Liver (tissue), 9 donors: Measurements from ENCODE around the gene ZSCAN21. TPM values are rescaled to one million over a fixed set of nuclear protein-coding genes. Genes with fewer than 3 reads are reported as not detected.

Experiments used
- DNase-seq: peaks from one replicate; pipeline ENCODE4 v3.0.0-alpha.2; 2017; ENCODE audit warnings: low spot score
- H3K27ac ChIP-seq, 2 donors: one replicate each; pipeline ENCODE4 v1.7.0; 2013; ENCODE audit warnings: inconsistent platforms in 2 of 2, low read length in 2 of 2, control low read depth in 1 of 2, low read depth in 1 of 2, mild to moderate bottlenecking in 1 of 2
- H3K27me3 ChIP-seq, 4 donors: one replicate each; pipeline versions ENCODE4 v1.6.1 to v1.7.0; 2013; ENCODE audit warnings: low read length in 3 of 4, inconsistent platforms in 1 of 4, mild to moderate bottlenecking in 1 of 4, moderate library complexity in 1 of 4; ENCODE audit not compliant: control insufficient read depth in 4 of 4, insufficient read depth in 4 of 4
- H3K36me3 ChIP-seq, 4 donors: one replicate each; pipeline versions ENCODE4 v1.6.1 to v1.7.0; 2013; ENCODE audit warnings: low read length in 3 of 4, mild to moderate bottlenecking in 3 of 4, low read depth in 1 of 4, moderate library complexity in 1 of 4; ENCODE audit not compliant: control insufficient read depth in 4 of 4, insufficient read depth in 3 of 4
- H3K4me1 ChIP-seq, 4 donors: one replicate each; pipeline versions ENCODE4 v1.6.1 to v1.7.0; 2013; ENCODE audit warnings: low read length in 3 of 4, mild to moderate bottlenecking in 3 of 4, moderate library complexity in 1 of 4; ENCODE audit not compliant: control insufficient read depth in 4 of 4, insufficient read depth in 4 of 4
- H3K4me3 ChIP-seq, 3 donors: one replicate each; pipeline versions ENCODE4 v1.6.1 to v1.7.0; 2013; ENCODE audit warnings: low read length in 3 of 3, control low read depth in 1 of 3, low read depth in 1 of 3, mild to moderate bottlenecking in 1 of 3
- H3K9ac ChIP-seq, 2 donors: one replicate each; pipeline ENCODE4 v1.7.0; 2013; ENCODE audit warnings: low read length in 2 of 2, mild to moderate bottlenecking in 2 of 2, moderate library complexity in 2 of 2, control low read depth in 1 of 2, low read depth in 1 of 2
- H3K9me3 ChIP-seq, 4 donors: one replicate each; pipeline versions ENCODE4 v1.6.1 to v1.7.0; 2013; ENCODE audit warnings: low read length in 3 of 4; ENCODE audit not compliant: control insufficient read depth in 4 of 4
- EGR1 ChIP-seq, 2 donors: IDR thresholded peaks; 2 replicates each; pipeline ENCODE4 v1.6.1; 2016 to 2018; ENCODE audit warnings: antibody characterized with exemption in 2 of 2, low read depth in 2 of 2
- FOXA1 ChIP-seq: IDR thresholded peaks from 2 replicates; pipeline ENCODE4 v1.6.1; 2016; ENCODE audit warnings: antibody characterized with exemption
- FOXA2 ChIP-seq: IDR thresholded peaks from 2 replicates; pipeline ENCODE4 v1.6.1; 2016; ENCODE audit warnings: antibody characterized with exemption
- GABPA ChIP-seq, 2 donors: IDR thresholded peaks in 1 of 2; conservative IDR thresholded peaks in 1 of 2; 2 replicates each; pipeline ENCODE4 v1.6.1; 2016; ENCODE audit warnings: antibody characterized with exemption in 2 of 2, mild to moderate bottlenecking in 1 of 2, moderate library complexity in 1 of 2
- HNF4A ChIP-seq, 2 donors: conservative IDR thresholded peaks; 2 replicates each; pipeline ENCODE4 v1.6.1; 2016; ENCODE audit warnings: antibody characterized with exemption in 2 of 2, mild to moderate bottlenecking in 2 of 2
- HNF4G ChIP-seq: IDR thresholded peaks from 2 replicates; pipeline ENCODE4 v1.6.1; 2016; ENCODE audit warnings: antibody characterized with exemption
- JUND ChIP-seq, 2 donors: IDR thresholded peaks; 2 replicates each; pipeline ENCODE4 v1.6.1; 2016; ENCODE audit warnings: antibody characterized with exemption in 2 of 2
- NR2F2 ChIP-seq: IDR thresholded peaks from 2 replicates; pipeline ENCODE4 v1.6.1; 2016; ENCODE audit warnings: antibody characterized with exemption
- RAD21 ChIP-seq, 2 donors: IDR thresholded peaks; 2 replicates each; pipeline ENCODE4 v1.6.1; 2016; ENCODE audit warnings: antibody characterized with exemption in 2 of 2, mild to moderate bottlenecking in 2 of 2
- RXRA ChIP-seq, 2 donors: IDR thresholded peaks; 2 replicates each; pipeline ENCODE4 v1.6.1; 2017 to 2018; ENCODE audit warnings: antibody characterized with exemption in 2 of 2, mild to moderate bottlenecking in 1 of 2
- TAF1 ChIP-seq: conservative IDR thresholded peaks from 2 replicates; pipeline ENCODE4 v1.6.1; 2016; ENCODE audit warnings: antibody characterized with exemption, mild to moderate bottlenecking
- YY1 ChIP-seq: IDR thresholded peaks from 2 replicates; pipeline ENCODE4 v1.6.1; 2016; ENCODE audit warnings: antibody characterized with exemption, mild to moderate bottlenecking
- ZBTB33 ChIP-seq: IDR thresholded peaks from 2 replicates; pipeline ENCODE4 v1.6.1; 2016; ENCODE audit warnings: antibody characterized with exemption
- WGBS: extraction: QIAGEN DNeasy Blood & Tissue Kit; methylation state at CpG from one replicate; pipeline ENCODE4 v1.1.7; 2013; 5-methylcytosine and 5-hydroxymethylcytosine counted together
- polyA plus RNA-seq, 2 donors: library from polyadenylated mRNA; stranded (reverse) in 1 of 2; unstranded in 1 of 2; fragments of 200-250 nt in 1 of 2; fragments of >200 nt in 1 of 2; fragmentation: Nextera tagmentation in 1 of 2; extraction: Ambion mirVana in 1 of 2; gene quantifications; one replicate each; pipeline versions ENCODE4 v1.2.1 to v1.2.3, GENCODE V29; 2013 to 2015
- total RNA-seq, 2 donors: library from RNA; depleted of rRNA; stranded (reverse); fragments of >200 nt; gene quantifications; one replicate each; pipeline ENCODE4 v1.2.3, GENCODE V29; 2014
- TF ChIP-seq, protein P1 (sequence below): IDR thresholded peaks from 2 replicates; pipeline ENCODE4 v1.6.1; 2016; ENCODE audit warnings: antibody characterized with exemption
- TF ChIP-seq, protein P2 (sequence below): IDR thresholded peaks from 2 replicates; pipeline ENCODE4 v1.6.1; 2016; ENCODE audit warnings: antibody characterized with exemption, mild to moderate bottlenecking
- donor health status: healthy.
- donor health status: healthy.
- donor health status: healthy.
- donor health status: healthy.
- donor health status: healthy.

ZSCAN21 gene
- total and polyA plus RNA-seq, 4 donors, result 4.6 to 8.6 (median 6.9) TPM

DNA sequence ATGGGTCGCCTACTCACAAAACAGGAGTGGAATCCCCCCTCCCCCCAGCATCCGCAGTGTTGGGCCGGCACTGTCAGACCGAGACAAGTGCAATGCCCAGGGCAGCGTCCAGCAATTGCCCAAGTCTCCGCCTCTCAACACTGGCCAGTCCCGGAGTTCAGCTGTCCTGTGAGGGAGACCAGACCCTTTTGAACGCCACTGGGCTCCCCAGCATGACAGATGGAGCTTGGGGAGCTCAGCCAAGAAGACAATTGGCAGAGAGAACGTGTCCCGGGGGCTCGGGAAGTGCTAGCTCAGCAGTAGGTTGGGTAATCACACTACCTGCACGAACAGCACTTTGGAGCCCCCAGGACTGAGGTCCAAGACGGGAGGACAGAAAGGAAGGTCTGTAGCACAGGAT lies 43.9 kb downstream of the ZSCAN21 start:
- Histone ChIP-seq H3K9me3 (no peaks in the 10 kb centered on the region), H3K9ac (no peak overlapping the region), H3K27me3 (no peaks in the 10 kb centered on the region), H3K36me3 (peaks cover 33 to 79% (median 56%) of the 10 kb centered on the region in 4 donors), H3K4me1 (peaks cover 4 to 16% (median 9%) of the 10 kb centered on the region in 4 donors), H3K4me3 (no peak overlapping the region), H3K27ac (no peak overlapping the region)
- WGBS, result 54% methylated on average over 13 of the region's 13 CpGs
- TF ChIP-seq RXRA (IDR thresholded peaks at IDR 0.05) (no peak), JUND (IDR thresholded peaks at IDR 0.05) (no peak), ZBTB33 (no peak)
- TF ChIP-seq, protein P1, sequence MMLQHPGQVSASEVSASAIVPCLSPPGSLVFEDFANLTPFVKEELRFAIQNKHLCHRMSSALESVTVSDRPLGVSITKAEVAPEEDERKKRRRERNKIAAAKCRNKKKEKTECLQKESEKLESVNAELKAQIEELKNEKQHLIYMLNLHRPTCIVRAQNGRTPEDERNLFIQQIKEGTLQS, result no peak
- no peak for DNase-seq

GRCh38 chr7:100093925-100094486 lies 44.4 kb downstream of the ZSCAN21 start:
- no peak overlapping the region for H3K4me3 ChIP-seq

DNA sequence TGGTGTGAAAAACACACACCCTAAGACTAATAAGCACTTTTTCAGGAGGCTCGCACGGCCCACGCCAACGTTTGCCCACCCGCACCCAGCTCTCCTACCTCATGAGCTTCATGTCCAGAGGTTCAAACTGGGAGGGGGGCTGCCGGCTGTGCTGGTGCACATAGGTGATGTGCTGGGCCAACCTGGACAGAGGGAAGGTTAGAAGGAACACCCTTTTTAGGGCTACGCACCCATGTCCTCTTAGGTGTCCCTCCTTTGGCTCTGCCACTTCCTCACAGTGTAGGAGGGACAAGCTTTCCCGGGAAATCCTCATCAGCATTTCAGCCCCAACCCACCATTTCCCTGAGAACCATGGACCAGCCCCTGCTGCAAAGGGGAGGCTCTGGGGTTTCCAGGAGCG lies 45.7 kb downstream of the ZSCAN21 start:
- no peaks in the 10 kb centered on the region for H3K27me3 ChIP-seq
- peaks cover 0 to 17% (median 12%) of the 10 kb centered on the region in 4 donors for H3K4me1 ChIP-seq
- peaks cover 34 to 89% (median 63%) of the 10 kb centered on the region in 4 donors for H3K36me3 ChIP-seq
- no peak overlapping the region for H3K4me3 ChIP-seq
- no peak for DNase-seq
- no peak overlapping the region for H3K9ac ChIP-seq
- no peak overlapping the region for H3K27ac ChIP-seq
- 85% methylated on average over 9 of the region's 9 CpGs for WGBS
- no peaks in the 10 kb centered on the region for H3K9me3 ChIP-seq
- TF ChIP-seq TAF1 (no peak), RAD21 (IDR thresholded peaks at IDR 0.05) (no peak), YY1 (no peak), FOXA2 (no peak), ZBTB33 (no peak)
- TF ChIP-seq, protein P1, result no peak
- TF ChIP-seq, protein P2, sequence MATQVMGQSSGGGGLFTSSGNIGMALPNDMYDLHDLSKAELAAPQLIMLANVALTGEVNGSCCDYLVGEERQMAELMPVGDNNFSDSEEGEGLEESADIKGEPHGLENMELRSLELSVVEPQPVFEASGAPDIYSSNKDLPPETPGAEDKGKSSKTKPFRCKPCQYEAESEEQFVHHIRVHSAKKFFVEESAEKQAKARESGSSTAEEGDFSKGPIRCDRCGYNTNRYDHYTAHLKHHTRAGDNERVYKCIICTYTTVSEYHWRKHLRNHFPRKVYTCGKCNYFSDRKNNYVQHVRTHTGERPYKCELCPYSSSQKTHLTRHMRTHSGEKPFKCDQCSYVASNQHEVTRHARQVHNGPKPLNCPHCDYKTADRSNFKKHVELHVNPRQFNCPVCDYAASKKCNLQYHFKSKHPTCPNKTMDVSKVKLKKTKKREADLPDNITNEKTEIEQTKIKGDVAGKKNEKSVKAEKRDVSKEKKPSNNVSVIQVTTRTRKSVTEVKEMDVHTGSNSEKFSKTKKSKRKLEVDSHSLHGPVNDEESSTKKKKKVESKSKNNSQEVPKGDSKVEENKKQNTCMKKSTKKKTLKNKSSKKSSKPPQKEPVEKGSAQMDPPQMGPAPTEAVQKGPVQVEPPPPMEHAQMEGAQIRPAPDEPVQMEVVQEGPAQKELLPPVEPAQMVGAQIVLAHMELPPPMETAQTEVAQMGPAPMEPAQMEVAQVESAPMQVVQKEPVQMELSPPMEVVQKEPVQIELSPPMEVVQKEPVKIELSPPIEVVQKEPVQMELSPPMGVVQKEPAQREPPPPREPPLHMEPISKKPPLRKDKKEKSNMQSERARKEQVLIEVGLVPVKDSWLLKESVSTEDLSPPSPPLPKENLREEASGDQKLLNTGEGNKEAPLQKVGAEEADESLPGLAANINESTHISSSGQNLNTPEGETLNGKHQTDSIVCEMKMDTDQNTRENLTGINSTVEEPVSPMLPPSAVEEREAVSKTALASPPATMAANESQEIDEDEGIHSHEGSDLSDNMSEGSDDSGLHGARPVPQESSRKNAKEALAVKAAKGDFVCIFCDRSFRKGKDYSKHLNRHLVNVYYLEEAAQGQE, result no peak

More at GRCh38 chr7:100093925-100094486, 44.4 kb downstream of the ZSCAN21 start:
- no peak overlapping the region for H3K9ac ChIP-seq
- H3K4me1 ChIP-seq, result peaks cover 4 to 16% (median 10%) of the 10 kb centered on the region in 4 donors
- TF ChIP-seq HNF4A (conservative IDR thresholded peaks at IDR 0.05) (no peak), FOXA2 (no peak), EGR1 (IDR thresholded peaks at IDR 0.05; ENCODE audit: low read depth in 2 of 2) (no peak), NR2F2 (no peak), RAD21 (IDR thresholded peaks at IDR 0.05) (no peak), HNF4G (no peak), GABPA (IDR thresholded peaks at IDR 0.05 in 1 of 2, conservative IDR thresholded peaks at IDR 0.05 in 1 of 2) (no peak), ZBTB33 (no peak), FOXA1 (no peak)
- TF ChIP-seq, protein P1, result no peak
- WGBS, result 86% methylated on average over 16 of the region's 16 CpGs
- H3K9me3 ChIP-seq, result no peaks in the 10 kb centered on the region
- DNase-seq, result no peak
- peaks cover 34 to 84% (median 60%) of the 10 kb centered on the region in 4 donors for H3K36me3 ChIP-seq
- H3K27me3 ChIP-seq, result no peaks in the 10 kb centered on the region
- no peak overlapping the region for H3K27ac ChIP-seq
